RCC 7860 (cell line): ENCODE measurements around the gene PHF21B.

ENCODE experiments used
- DNase-seq: peaks from one replicate; pipeline ENCODE4 v3.0.0-alpha.2; 2015; ENCODE audit warnings: low spot score
- FAIRE-seq: peaks from 2 replicates; lab custom pipeline; 2012; peaks lifted over from hg19 to GRCh38; lab: Jason Lieb, UNC

PHF21B gene

DNA sequence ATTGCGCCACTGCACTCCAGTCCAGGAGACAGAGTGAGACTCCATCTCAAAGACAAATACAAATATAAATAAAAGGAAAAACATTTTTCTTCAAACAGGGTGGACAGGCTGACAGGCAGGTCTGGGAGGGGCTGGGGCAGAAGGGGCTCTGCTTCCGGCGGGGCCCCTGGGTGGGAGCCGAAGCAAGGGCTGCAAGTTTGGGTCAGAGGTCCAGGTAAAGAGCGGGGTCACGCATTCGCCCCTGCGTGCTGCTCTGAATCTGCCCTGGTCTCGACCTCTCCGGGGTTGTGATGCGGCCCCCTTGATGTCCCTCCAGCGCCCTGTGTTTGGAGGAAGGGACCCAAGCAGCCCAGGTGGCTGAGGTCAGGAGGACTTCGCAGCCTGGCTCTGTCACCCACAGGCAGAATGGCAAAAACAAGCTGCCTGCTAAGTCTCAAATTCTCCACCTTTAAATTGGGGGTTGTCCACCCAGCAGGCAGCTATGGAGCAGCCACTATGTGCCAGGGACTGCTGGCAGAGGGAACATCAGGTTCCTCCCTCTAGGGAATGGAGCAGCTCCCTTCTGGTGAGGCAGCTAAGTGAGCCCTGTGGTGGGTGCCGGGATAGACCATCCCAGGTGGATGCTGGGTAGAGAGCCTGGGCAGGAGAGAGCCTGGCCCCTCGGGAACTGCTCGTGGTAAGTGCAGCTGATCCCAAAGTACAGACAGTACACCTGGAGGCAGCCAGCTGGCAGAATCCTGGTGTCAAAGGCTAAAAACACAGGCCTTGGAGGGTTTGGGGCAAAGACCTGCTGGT, 10.3 kb upstream of the PHF21B start:
- DNase-seq (no peak), FAIRE-seq (no peak)

DNA sequence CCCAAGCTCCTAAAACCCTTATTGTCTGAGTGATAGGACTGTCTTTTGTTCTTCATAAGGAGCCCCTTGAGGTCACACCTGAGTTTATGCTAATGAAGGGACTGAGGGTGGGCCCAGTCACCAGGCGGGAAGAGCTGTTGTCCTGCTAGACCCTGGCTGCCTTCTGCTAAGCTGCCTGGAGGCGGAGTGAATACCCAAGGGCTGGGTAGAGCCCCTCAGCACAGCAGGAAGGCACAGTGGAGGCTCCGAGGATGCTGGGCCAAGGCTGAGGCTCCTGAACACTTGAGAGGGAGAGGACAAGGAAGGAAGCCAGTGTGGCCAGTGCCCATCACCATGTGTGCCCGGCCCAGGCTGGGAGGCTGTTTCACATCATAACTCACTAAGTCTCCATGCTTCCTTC, 4.8 kb upstream of the PHF21B start:
- DNase-seq, result no peak
- no peak for FAIRE-seq

DNA sequence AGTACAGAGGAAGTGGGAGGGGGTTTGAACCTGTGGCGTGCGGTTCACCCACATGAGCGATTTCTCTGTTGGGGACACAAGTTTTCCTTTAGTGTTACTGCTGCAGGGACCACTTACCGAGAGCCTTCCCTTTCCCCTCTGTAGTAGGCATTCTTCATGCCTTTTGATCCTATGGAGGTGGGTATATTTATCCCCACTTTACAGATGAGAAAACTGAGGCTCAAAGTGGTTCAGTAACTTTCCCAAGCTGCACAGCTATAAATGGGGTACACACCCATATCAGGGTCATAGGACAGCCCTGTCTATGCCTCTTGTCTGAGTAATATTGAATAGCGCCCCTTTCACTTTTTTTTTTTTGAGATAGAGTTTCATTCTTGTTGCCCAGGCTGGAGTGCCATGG, 3.3 kb upstream of the PHF21B start:
- FAIRE-seq (no peak), DNase-seq (no peak)

DNA sequence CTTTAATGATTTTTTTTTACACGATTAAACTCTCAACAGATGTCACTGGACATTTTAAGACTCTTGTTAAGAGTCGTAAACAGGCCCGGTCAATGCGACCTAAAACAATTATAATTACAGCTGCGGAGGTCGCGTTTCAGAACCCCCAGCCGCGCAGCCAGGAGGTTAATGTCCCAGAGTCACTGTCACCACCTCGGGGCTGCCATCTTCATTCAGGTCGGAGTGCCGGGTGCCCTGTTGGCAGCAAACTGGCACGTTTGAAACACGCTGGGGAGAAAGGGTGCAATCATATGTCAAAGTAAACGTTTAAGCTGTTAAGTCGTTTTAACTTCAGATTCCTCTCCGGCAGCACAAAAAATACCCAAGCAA, 711 bp upstream of the PHF21B start:
- DNase-seq, result no peak
- FAIRE-seq, result no peak

DNA sequence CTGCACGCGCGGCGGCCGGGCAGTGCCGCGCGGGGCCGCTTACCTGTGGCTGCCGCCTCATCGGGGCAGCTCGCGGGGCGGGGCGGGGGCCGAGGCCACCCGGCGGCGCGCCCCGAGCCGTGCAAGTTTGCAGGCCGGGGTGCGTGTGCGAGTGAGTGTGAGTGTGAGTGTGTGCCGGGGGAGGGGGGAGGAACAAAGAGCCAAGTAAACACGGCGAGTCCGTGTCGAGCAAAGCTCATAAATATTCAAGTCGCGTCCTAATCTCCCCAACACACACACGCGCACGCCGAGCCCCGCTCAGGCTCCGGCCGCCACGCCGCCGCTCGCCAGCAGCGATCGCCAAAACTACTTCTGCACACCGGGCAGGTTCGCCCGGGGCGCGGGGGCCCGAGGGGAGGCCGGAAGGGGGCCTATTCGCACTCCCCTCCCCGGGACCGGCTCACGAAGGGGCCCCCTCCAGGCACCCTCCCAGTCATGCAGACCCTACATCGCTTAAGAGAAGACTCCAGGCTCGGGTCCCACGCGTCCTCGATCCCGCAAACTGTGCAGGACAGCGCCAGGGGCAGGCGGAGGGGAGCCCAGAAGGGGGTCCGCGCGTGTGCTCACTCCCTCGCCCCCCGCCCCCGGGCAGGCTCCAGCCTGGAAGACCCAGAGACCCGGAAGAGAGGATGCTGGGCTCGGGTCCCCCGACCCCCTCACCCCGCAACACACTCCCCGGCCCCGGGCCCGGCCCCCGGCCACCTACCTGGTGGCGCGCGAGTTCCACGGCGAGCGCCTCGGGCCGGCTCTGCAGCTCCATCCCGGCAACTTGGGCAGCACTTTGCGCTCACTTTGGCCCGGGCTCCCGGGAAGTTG, 827 bp downstream of the PHF21B start:
- DNase-seq (no peak), FAIRE-seq (no peak)

DNA sequence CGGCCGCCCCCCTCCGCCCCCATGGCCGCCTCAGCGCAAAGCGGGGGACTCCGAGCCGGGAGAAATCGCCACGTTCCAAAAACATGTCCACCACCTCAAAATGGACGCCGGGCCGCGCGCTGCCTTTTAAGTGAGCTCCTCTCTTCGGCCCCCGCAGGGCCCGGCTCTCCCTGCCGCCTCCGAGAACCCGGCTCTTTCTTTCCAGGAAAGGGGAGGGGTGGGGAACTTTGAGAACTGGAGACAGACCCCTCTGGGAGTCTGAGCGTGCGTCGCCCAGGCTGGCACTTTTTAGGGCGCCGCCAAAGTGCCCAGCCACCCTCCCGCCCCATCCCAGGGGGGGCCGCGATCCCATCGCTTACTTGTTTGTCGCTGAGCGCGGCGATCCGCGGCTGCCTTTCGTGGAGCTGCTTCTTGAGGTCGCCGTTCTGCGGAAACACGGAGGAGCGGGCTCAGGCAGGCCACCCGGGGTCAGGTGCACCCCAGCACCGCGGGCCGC, 1.6 kb downstream of the PHF21B start:
- FAIRE-seq (no peak), DNase-seq (no peak)

DNA sequence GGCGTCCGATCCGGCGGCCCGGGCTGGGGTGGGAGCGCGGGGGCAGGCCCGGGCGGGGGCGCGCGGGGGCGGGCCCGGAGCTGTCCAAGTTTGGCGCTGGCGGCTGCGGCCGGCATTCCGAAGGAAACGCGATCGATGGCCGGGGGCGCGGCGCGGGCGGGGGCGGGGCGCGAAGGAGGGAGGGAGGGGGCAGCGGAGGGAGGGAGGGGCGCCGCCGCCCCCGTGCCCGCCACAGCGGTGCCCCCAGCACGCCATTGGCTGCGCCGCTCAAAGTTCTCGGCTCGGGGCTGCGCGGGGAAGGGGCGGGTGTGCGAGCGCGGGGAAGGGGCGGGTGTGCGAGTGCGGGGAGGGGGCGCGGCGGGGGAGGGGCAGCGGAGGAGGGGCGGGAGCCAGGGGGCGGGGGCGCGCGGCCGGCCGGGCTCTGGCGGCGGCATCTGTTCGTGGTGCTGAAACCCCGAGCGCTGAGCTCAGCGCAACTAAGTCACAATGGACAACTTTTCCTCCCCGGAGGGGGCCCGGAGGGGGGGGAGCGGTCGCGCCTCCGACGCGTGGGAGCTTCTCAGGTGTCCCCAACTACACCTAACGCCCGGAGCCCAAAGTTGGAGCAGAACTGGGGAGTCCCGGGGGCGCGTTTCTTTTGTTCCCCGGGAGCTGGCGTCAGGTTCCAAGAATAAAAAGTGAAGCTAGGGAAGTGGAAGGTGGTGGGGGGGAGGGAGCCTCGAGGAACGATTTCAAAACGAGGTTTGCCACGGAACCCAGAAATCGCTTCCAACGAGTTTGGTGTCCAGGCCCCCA, 2.2 kb downstream of the PHF21B start:
- DNase-seq (no peak), FAIRE-seq (no peak)

DNA sequence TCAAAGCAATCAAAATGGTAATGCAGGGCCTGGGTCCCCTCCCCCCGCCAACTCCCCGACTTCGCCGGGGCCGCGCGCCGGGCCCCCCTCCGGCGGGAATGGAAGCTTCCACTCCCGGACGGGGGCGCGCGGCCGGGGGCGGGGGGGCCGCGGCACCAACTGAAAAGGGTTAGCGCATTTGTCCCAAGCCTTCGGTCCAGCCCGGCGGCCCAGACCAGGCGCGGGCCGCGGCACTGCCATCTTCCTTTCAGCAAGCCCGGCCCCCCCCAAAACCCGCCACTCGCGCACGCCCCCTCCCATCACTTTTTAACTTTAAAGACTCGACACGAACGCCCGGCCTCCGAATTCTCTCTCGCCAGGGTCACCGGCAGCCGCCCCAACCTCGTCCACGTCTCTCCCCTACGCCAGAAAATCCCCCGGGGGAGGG, 2.8 kb downstream of the PHF21B start:
- no peak for FAIRE-seq
- DNase-seq, result no peak

DNA sequence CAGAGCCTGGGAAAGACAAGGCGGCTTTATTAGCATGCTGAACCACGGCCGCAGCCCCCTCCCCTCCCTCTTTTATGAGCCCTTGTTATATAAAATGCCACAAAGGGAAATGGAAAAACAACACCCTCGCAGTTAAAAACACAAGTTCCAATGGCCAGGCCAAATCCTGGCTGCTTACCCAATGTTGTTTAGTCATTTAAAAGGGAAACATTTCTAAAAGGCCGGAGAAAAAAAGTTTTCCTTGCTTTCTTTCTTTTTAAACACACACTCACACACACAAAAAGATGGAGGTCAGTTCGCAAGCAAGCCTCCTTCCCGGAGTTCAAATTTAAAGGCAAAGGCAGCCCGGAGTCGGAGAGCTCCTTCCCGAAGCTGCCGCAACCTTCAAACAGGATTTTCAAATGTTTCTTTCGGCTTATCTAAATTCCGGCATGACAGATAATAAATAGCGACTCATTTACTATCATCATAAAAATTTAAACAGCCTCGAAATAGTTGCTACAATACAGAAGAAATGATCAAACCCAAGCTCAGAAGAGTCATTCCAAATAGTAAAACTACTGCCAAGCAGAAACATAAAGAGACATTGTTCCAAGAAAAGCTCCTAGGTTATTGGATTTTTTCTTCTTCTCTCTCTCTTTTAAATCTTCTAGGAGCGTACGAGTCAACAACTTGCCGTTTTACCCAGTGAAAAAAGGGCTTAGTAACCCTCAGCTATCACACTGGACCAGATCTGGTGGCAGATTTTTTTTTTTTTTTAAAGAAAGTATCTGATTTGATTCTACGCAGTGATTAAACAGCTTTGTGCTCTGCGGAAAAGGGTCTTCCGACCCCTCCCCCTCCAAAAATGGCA, 3.5 kb downstream of the PHF21B start:
- DNase-seq (no peak), FAIRE-seq (no peak)

DNA sequence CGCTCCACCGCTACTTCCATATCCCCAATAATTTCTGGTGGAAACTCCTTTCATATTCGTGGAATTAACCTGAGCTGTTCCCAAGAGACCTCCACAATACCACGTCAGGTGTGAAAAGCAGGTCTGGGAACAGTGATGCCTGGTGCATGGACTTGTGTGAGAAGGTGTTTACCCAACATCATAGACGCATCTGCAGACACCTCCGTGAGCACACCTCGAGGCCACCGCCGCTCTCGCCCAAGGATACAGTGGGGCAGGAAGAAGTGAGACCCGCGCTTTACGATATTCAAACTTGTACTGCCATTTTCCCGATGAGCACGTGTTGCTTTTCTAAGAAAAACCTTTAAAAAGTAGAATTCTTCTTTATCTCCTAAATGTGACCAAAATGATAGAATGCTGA, 8.2 kb downstream of the PHF21B start:
- no peak for DNase-seq
- FAIRE-seq, result no peak

DNA sequence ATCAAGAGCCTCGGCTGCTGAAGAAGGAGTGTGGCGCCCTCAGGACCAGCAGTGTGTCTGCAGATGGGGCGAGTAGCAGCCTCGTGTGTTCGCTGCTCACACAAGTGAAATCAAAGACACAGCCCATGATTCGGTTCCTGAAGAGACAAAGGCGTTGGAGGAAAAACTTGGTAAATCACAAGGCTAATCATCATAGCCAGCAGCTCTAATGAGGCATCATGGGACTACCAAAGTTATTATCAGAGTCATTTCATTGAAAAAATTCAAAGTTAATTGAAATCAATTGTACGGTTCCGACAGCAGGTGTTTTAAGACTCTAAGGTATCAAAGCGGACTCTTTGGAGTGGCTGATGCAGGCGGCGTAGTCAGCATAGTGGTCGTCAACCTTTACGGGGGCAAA, 9.5 kb downstream of the PHF21B start:
- no peak for FAIRE-seq
- no peak for DNase-seq

DNA sequence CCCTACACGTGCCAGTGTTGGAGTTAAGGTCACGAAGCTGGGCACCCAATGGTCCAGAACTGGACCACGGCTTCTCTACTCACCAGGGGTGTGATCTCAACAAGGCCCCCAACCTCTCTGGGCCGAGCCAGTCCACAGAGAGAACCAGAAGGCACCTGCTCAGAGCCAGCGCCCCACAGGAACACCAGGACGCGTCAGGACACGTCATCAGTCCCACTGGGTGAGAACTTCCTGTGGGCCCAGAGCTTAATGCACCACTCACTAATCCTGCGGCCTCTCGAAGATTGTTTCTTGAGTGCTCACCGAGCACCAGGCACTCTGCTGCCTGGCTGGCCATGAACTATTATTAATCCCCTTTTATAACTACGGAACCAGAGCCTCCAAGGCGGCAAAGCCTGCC, 10.1 kb downstream of the PHF21B start:
- DNase-seq (no peak), FAIRE-seq (no peak)

DNA sequence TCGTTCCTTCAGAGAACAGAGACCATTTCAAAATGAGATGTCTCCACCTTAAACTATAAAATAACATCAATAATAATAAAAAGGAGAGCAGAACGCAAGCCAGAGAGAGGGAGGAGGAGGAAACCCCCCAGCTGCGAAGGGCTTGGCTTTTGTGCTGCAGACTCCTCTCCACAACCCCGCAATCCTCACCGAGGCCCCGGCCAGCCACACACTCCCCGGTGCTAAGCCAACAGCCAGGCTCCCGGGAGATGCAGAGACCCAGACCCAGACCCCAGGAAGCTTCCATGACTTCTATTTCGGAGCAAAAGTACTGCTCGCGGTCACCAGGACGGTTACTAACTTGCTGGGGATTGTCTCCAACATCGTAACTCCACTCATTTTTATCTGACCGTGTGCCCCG, 10.6 kb downstream of the PHF21B start:
- FAIRE-seq (no peak), DNase-seq (no peak)

DNA sequence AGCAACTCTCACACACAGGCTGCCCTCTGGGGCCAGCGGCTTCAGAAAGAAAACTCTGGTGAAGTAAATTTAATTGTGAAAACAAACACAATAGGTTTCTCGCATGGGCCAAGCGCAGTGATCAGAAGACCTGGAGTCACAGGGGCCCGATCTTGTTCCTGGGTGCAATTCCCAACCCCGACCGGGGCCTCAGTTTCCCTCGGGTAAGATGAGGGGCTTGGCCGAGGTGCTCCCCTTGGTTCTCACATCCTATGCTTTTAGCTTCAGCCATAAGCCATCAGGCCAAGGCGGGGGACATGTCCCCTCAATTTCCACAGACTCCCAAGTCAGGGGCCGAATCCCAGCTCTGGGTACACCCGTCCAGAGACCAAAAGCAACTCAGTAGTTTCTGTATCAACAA, 11.5 kb downstream of the PHF21B start:
- DNase-seq (no peak), FAIRE-seq (no peak)

DNA sequence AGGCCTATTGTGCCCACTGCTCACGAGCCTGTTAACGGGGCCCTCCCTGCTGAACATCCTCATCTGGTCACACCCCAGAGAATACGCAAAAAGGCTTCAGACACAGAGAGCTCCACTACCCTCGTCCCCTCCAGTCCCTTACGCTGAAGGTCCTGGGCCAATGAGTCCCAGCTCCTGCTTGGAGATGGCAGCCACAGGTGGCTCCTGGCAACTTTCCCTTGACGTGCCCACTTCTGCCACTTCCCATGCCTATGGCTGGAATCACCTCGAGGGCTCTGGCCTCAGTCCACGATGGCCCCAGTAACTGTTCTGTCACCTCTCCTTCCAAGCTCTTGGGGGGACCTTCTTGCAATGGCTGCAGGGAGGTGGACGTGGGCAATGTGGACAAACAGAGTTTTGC, 12.7 kb downstream of the PHF21B start:
- no peak for FAIRE-seq

DNA sequence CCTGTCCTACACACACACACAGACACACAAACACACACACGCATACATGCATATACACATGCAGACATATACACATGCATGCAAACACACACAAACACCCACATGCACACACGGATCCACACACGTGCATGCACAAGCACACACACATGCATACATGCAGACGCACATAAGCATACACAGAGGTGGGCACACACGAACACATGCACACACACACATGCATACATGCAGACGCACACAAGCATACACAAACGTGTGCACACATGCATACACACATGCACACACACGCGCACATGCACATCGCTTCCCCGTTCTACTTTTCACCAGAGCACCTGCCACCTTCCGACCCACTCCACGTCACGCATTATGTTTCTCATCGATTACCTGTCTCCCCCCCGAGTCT, 13.2 kb downstream of the PHF21B start:
- no peak for DNase-seq
- FAIRE-seq, result no peak

More for the DNA sequence above, 12.7 kb downstream of the PHF21B start:
- no peak for DNase-seq

DNA sequence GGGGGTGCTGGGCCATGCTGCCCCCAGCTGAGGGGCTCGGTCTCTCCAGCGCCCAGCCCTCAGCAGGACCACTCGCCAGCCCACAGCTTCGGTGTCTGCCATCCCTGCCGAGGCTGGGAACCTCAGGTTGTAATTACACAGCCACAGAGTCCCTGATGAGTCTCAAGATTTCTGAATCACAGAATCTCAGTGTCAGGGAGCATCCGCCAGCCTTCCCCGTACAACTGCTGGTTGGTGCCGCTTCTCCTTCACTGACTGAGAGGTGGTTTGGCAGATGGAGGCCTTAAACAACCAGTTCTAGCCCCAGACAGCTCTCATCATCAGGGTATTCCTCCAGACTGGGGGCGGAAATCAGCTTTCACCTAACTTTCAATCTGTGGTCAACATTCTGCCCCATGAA, 13.7 kb downstream of the PHF21B start:
- FAIRE-seq, result no peak

DNA sequence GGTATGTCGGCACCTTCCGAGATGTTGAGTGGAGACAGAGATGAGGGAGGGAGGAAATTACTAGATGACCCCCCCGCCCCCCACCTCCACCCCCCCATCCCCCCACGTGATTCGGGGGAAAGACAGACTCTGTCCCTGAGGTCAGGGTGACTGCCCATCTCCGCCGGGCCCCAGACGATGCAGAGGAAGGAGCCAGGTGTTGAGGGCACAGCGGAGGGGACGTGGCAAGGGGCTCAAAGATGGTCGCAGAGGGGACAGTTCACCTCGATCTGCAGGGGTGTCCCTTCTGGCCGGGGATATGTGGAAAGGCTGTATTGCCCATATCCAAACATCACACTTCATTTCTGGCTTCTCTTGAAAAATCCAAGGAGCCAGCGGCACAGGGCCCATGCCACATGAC, 14.1 kb downstream of the PHF21B start:
- DNase-seq, result no peak
- FAIRE-seq, result no peak

More for the DNA sequence above, 13.7 kb downstream of the PHF21B start:
- DNase-seq, result no peak

DNA sequence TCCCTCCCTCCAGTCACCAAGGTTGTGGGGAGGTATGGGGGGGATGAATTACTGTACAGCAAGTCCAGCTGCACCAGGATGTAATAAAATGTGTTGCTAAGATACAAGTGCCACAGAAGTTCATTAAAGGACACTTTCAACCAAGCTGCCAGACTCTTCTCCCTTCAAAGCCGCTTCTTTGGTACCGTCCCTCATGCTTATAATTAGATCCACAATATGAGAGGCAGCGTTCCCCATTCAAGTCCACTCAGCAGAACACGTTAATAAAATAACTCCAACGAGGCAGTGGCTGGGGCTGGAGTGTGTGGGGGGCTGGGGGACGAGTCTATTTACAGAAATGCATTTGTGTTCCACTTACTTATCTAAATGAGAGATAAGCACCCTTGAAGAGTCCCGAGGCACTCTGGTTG, 14.7 kb downstream of the PHF21B start:
- no peak for DNase-seq
- FAIRE-seq, result no peak

DNA sequence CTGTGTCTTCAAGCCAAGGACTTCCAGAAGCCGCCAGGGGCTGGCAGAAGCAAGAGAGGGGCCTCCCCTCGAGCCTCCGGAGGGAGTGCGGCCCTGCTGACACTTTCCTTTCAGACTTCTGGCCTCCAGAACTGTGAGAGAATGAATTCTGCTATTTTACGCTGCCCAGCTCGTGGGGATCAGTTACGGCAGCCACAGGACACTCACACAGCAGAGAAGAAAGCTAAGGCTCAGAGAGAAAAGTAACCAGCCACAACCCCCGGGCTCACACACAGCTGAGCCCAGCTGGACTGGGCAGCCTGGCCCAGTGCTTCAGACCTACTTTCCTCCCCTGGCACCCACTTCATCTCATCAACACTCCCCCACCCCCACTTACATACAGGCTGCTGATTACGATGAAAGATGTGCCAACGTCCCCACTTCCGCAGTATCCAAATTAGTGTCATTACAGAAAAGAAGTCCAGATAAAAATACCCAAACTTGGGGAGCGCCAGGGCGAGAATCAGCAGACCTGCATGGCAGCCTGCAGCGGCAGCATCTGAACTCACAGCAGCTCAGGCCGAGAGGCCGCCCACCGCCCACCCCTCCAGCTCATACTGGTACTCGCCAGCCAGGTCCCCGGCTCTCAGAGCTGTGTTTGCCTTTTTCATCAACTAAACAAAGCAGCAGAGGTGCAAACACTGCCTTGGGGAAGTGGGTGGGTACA, 15.3 kb downstream of the PHF21B start:
- no peak for DNase-seq
- FAIRE-seq, result no peak
